ENCODE results near the gene CLIP1. TPM values are rescaled to one million over a fixed set of nuclear protein-coding genes. Genes with fewer than 3 reads are reported as not detected.
"Not testable (repeated sequence)": the region's sequence is repeated elsewhere in the genome, so short reads cannot be mapped to it uniquely, and the experiment has no call there.

The CLIP1 gene
- total and polyA plus RNA-seq, 2 of the 4 experiments (the other 2 are of a cell fraction): 38.0 to 54.8 TPM

DNA sequence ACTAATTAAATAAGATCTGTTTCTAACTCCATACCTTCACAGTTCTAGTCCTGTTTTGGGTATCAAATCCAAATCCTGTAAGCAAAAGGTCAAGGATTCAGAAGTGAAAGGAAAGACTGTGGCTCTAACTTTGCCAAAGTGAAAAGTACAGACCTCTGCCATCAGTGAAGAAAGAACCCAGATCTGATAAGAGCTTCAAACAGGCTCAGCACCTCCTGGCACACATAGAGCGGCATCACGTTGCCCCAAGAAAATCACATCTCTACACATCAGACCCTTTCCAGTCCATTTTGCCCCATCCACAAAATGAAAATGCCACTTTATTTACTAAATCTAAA, 23.2 kb downstream of the CLIP1 start:
- Histone ChIP-seq H3K4ac (ENCODE audit: low read depth, low read length) (peak overlapping the region; percentile 78), H2BK120ac (ENCODE audit: low read depth, low read length) (peak overlapping the region; percentile 74), H4K8ac (ENCODE audit: low read depth in 2 of 2, low read length in 2 of 2) (peak overlapping the region; percentile 67 to 78), H2BK15ac (ENCODE audit: low read depth, low read length) (peak overlapping the region; percentile 56), H2AFZ (replicated peaks; ENCODE audit: low read length, poor library complexity) (no peak overlapping the region), H4K5ac (ENCODE audit: low read depth, low read length) (peak overlapping the region; percentile 96), H4K91ac (ENCODE audit: insufficient read depth, low read depth, low read length) (peak overlapping the region; percentile 87), H3K23ac (ENCODE audit: low read depth, low read length) (peak overlapping the region; percentile 70), H3K4me2 (ENCODE audit: low read depth, low read length) (peak overlapping the region; percentile 92), H3K36me3 (ENCODE audit: control insufficient read depth, insufficient read depth, low read length) (peaks cover 6% of the 10 kb centered on the region), H3K79me1 (ENCODE audit: low read depth in 1 of 2, low read length in 2 of 2) (peaks cover 19 to 74% of the 10 kb centered on the region in 2 experiments), H2BK5ac (ENCODE audit: low read depth, low read length, poor library complexity, severe bottlenecking) (peak overlapping the region; percentile 96), H3K27me3 (ENCODE audit: control insufficient read depth, insufficient read depth, low read length) (no peaks in the 10 kb centered on the region), H2BK20ac (ENCODE audit: low read depth, low read length) (peak overlapping the region; percentile 80), H3K9ac (ENCODE audit: low read depth, low read length) (peak overlapping the region; percentile 84), H3K9me1 (ENCODE audit: insufficient read depth, low read length) (peaks cover 18% of the 10 kb centered on the region; the same call in 1 of the 2 replicates), H3K14ac (replicated peaks; ENCODE audit: low read depth, low read length) (peak overlapping the region; percentile 86), H3K27ac (ENCODE audit: insufficient read depth, low read length) (peak overlapping the region; percentile 94), H2AK5ac (ENCODE audit: low read depth, low read length) (peak overlapping the region; percentile 66), H3K18ac (ENCODE audit: low read depth, low read length) (peak overlapping the region; percentile 92), H3K4me3 (ENCODE audit: insufficient read depth, low read depth, low read length) (peak overlapping the region; percentile 12; the same call in 1 of the 2 replicates), H3K4me1 (ENCODE audit: control insufficient read depth, insufficient read depth, low read length) (peaks cover 8% of the 10 kb centered on the region), H4K20me1 (ENCODE audit: insufficient read depth, low read length) (no peaks in the 10 kb centered on the region; the same call in 1 of the 2 replicates), H3K9me3 (ENCODE audit: control insufficient read depth, insufficient read depth, low read length) (no peaks in the 10 kb centered on the region), H2AK9ac (replicated peaks; ENCODE audit: low read depth, low read length, poor library complexity) (peak overlapping the region; percentile 95), H3K56ac (ENCODE audit: extremely low read depth, insufficient read depth, low read length) (peak overlapping the region; percentile 48)
- ATAC-seq (ENCODE audit: low read depth): no peak
- intact Hi-C loops (cut with micrococcal nuclease): loop anchor here (1.0 to 10.0 kb wide), 3 partner anchors 72 to 356 kb away; partner anchors contain the start of genes DENR, KNTC1 and RSRC2
- CTCF ChIA-PET: interaction anchor here (1.0 to 2.9 kb wide), 8 partner anchors 19 to 90 kb away, joined by 4 to 37 read pairs (median 4); partner anchors contain the start of gene CLIP1
- TF ChIP-seq RFX5 (IDR thresholded peaks at IDR 0.05; ENCODE audit: low read depth, low read length): no peak
- TF ChIP-seq NFE2L2 (IDR thresholded peaks at IDR 0.05; ENCODE audit: low read depth, low read length): no peak
- dilution Hi-C loops (cut with HindIII; ENCODE audit: low sequenced_read_pairs, unreplicated experiment): no loop called here
- in situ Hi-C loops (cut with MboI; ENCODE audit: low sequenced_read_pairs): no loop called here
- DNase-seq: peak; percentile 17
- WGBS, 2 experiments (ENCODE audit: extremely low coverage in 2 of 2, insufficient read length in 1 of 2): no CpG with 5 or more reads among the region's 2 CpGs
- POLR2A ChIA-PET (ENCODE audit: unreplicated experiment): interaction anchor here (0.7 to 1.7 kb wide), 4 partner anchors 23 to 123 kb away, joined by 3 to 6 read pairs (median 4); partner anchors contain the start of genes CLIP1 and ZCCHC8
- BruUV-seq (replicated peaks): no TSS peak

DNA sequence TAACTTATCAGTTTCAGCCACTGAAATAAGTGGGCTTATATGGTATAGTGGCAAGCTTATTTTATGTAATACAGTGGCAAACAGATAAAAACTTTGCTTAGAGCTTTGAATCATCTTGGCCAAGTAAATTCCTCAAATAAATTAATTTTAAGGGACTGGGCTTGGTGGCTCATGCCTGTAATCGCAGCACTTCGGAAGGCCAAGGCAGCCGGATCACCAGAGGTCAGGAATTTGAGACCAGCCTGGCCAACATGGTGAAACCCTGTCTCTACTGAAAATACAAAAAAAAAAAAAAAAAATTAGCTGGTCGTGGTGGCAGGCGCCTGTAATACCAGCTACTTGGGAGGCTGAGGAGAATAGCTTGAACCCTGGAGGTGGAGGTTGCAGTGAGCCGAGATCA, 24.5 kb downstream of the CLIP1 start:
- H2AK9ac ChIP-seq (replicated peaks; ENCODE audit: low read depth, low read length, poor library complexity); H3K9me3 ChIP-seq (ENCODE audit: control insufficient read depth, insufficient read depth, low read length); H2BK5ac ChIP-seq (ENCODE audit: low read depth, low read length, poor library complexity, severe bottlenecking); H4K20me1 ChIP-seq (ENCODE audit: insufficient read depth, low read length); H3K4me3 ChIP-seq (ENCODE audit: insufficient read depth, low read depth, low read length); H2AFZ ChIP-seq (replicated peaks; ENCODE audit: low read length, poor library complexity); H4K91ac ChIP-seq (ENCODE audit: insufficient read depth, low read depth, low read length); H3K4me2 ChIP-seq (ENCODE audit: low read depth, low read length); BruUV-seq (replicated peaks); DNase-seq; H4K5ac ChIP-seq (ENCODE audit: low read depth, low read length); ATAC-seq (ENCODE audit: low read depth); H4K8ac ChIP-seq (ENCODE audit: low read depth in 2 of 2, low read length in 2 of 2); H2BK20ac ChIP-seq (ENCODE audit: low read depth, low read length); H3K4ac ChIP-seq (ENCODE audit: low read depth, low read length); H3K23ac ChIP-seq (ENCODE audit: low read depth, low read length); H3K9ac ChIP-seq (ENCODE audit: low read depth, low read length); H2BK15ac ChIP-seq (ENCODE audit: low read depth, low read length); H3K56ac ChIP-seq (ENCODE audit: extremely low read depth, insufficient read depth, low read length); H3K4me1 ChIP-seq (ENCODE audit: control insufficient read depth, insufficient read depth, low read length); in situ Hi-C loops (cut with MboI; ENCODE audit: low sequenced_read_pairs); dilution Hi-C loops (cut with HindIII; ENCODE audit: low sequenced_read_pairs, unreplicated experiment); H2AK5ac ChIP-seq (ENCODE audit: low read depth, low read length); H3K27me3 ChIP-seq (ENCODE audit: control insufficient read depth, insufficient read depth, low read length); H3K18ac ChIP-seq (ENCODE audit: low read depth, low read length); H3K27ac ChIP-seq (ENCODE audit: insufficient read depth, low read length); H2BK120ac ChIP-seq (ENCODE audit: low read depth, low read length); H3K14ac ChIP-seq (replicated peaks; ENCODE audit: low read depth, low read length); H3K36me3 ChIP-seq (ENCODE audit: control insufficient read depth, insufficient read depth, low read length): not testable (repeated sequence)
- CTCF ChIA-PET: interaction anchor here (2.9 kb wide), 1 partner anchor 74 kb away, joined by 37 read pairs; no protein-coding TSS in a partner anchor
- Histone ChIP-seq H3K9me1 (ENCODE audit: insufficient read depth, low read length) (peaks cover 14% of the 10 kb centered on the region), H3K79me1 (ENCODE audit: low read depth in 1 of 2, low read length in 2 of 2) (peaks cover 24 to 74% of the 10 kb centered on the region in 2 experiments)
- intact Hi-C loops (cut with micrococcal nuclease): loop anchor here (2.0 to 10.0 kb wide), 2 partner anchors 129 to 357 kb away; partner anchors contain the start of genes DENR, KNTC1 and RSRC2
- POLR2A ChIA-PET (ENCODE audit: unreplicated experiment): interaction anchor here (0.6 kb wide), 1 partner anchor 41 kb away, joined by 3 read pairs; no protein-coding TSS in a partner anchor
- WGBS, 2 experiments (ENCODE audit: extremely low coverage in 2 of 2, insufficient read length in 1 of 2): no CpG with 5 or more reads among the region's 6 CpGs

All from IMR-90 (cell line).